SK-N-SH (cell line): ENCODE data around the gene RAI2. TPM values are rescaled to one million over a fixed set of nuclear protein-coding genes. Genes with fewer than 3 reads are reported as not detected.

ENCODE experiments used
- CTCF ChIA-PET: fragments of 300-600, 350-600 bp; formaldehyde crosslinking; extraction: SDS; loops from one replicate; lab custom pipeline; 2021; lab: Yijun Ruan, JAX
- POLR2A ChIA-PET: fragments of 350-600 bp; sonication (Branson Sonifier 250); formaldehyde crosslinking; extraction: SDS; loops from one replicate; lab custom pipeline; 2020; ENCODE audit warnings: antibody characterized with exemption, inconsistent platforms; lab: Yijun Ruan, JAX
- DNase-seq: peaks from one replicate; pipeline ENCODE4 v3.0.0; 2012
- H2AFZ ChIP-seq: fragments of 200-600 bp; sonication (generic); 2 replicates; pipeline ENCODE4 v1.8.1; 2016; ENCODE audit warnings: antibody characterized with exemption, mild to moderate bottlenecking, low read depth
- H3F3A ChIP-seq: fragments of 200-600 bp; sonication (generic); replicated peaks from 2 replicates; pipeline ENCODE3; 2016; ENCODE audit warnings: antibody characterized with exemption, mild to moderate bottlenecking; ENCODE audit not compliant: insufficient read depth
- H3K27ac ChIP-seq, 2 experiments: fragments of 200-500 bp in 1 of 2; fragments of 200-600 bp in 1 of 2; sonication (Bioruptor generic) in 1 of 2; sonication (generic), shearing (Covaris generic) in 1 of 2; 2 replicates each; pipeline versions ENCODE4 v1.5.1 to v1.6.1; 2014 to 2016; ENCODE audit warnings: low read depth in 2 of 2, inconsistent platforms in 1 of 2, low read length in 1 of 2, mild to moderate bottlenecking in 1 of 2, mixed read lengths in 1 of 2
- H3K27me3 ChIP-seq: fragments of 200-600 bp; sonication (generic), shearing (Covaris generic); 2 replicates; pipeline ENCODE4 v1.6.1; 2016; ENCODE audit warnings: mixed run types; ENCODE audit not compliant: insufficient read depth
- H3K36me3 ChIP-seq, 2 experiments: fragments of 200-500 bp in 1 of 2; fragments of 200-600 bp in 1 of 2; sonication (Bioruptor generic) in 1 of 2; sonication (generic) in 1 of 2; replicated peaks in 1 of 2; 2 replicates each; pipeline versions ENCODE3 to v1.5.1; 2014 to 2016; ENCODE audit warnings: low read length in 1 of 2, mild to moderate bottlenecking in 1 of 2; ENCODE audit not compliant: insufficient read depth in 2 of 2, control insufficient read depth in 1 of 2
- H3K4me1 ChIP-seq, 2 experiments: fragments of 200-500 bp in 1 of 2; fragments of 200-600 bp in 1 of 2; sonication (Bioruptor generic) in 1 of 2; sonication (generic), shearing (Covaris generic) in 1 of 2; 2 replicates each; pipeline versions ENCODE4 v1.5.1 to v1.6.1; 2014 to 2016; ENCODE audit warnings: low read depth in 1 of 2, low read length in 1 of 2, mixed run types in 1 of 2; ENCODE audit not compliant: insufficient read depth in 2 of 2, control insufficient read depth in 1 of 2
- H3K4me2 ChIP-seq: fragments of 200-600 bp; sonication (generic), shearing (Covaris generic); 2 replicates; pipeline ENCODE4 v1.6.1; 2017; ENCODE audit warnings: mixed run types
- H3K4me3 ChIP-seq, 2 experiments: fragments of 200-500 bp in 1 of 2; fragments of 200-600 bp in 1 of 2; sonication (Bioruptor generic) in 1 of 2; sonication (generic), shearing (Covaris generic) in 1 of 2; 2 replicates each; pipeline versions ENCODE4 v1.5.1 to v1.8.1; 2014 to 2016; ENCODE audit warnings: low read depth in 2 of 2, inconsistent platforms in 1 of 2, low read length in 1 of 2, mild to moderate bottlenecking in 1 of 2, mixed read lengths in 1 of 2, moderate library complexity in 1 of 2
- H3K79me2 ChIP-seq: fragments of 200-600 bp; sonication (generic); 2 replicates; pipeline ENCODE4 v1.8.1; 2017; ENCODE audit warnings: mild to moderate bottlenecking; ENCODE audit not compliant: insufficient read depth
- H3K9ac ChIP-seq: fragments of 200-600 bp; sonication (generic); 2 replicates; pipeline ENCODE4 v1.6.1; 2017; ENCODE audit warnings: mixed run types
- H3K9me2 ChIP-seq: fragments of 200-600 bp; sonication (generic); 2 replicates; pipeline ENCODE4 v1.6.1; 2017; ENCODE audit warnings: mixed run types
- H3K9me3 ChIP-seq: fragments of 200-600 bp; sonication (generic); 2 replicates; pipeline ENCODE4 v1.6.1; 2017; ENCODE audit warnings: mixed run types, mild to moderate bottlenecking, moderate library complexity
- H4K20me1 ChIP-seq: fragments of 200-600 bp; sonication (generic); 2 replicates; pipeline ENCODE4 v1.6.1; 2017; ENCODE audit warnings: mild to moderate bottlenecking, mixed run types; ENCODE audit not compliant: insufficient read depth
- CHD2 ChIP-seq: fragments of 150-350 bp; IDR thresholded peaks from 2 replicates; pipeline ENCODE4 v1.6.1; 2018; ENCODE audit warnings: low read length; ENCODE audit not compliant: partially characterized antibody
- ELF1 ChIP-seq: IDR thresholded peaks from 2 replicates; pipeline ENCODE4 v1.4.0; 2012
- GABPA ChIP-seq: IDR thresholded peaks from 2 replicates; pipeline ENCODE4 v1.4.0; 2012; ENCODE audit warnings: low read depth, mild to moderate bottlenecking
- IRF3 ChIP-seq: fragments of 150-350 bp; IDR thresholded peaks from 2 replicates; pipeline ENCODE4 v1.6.1; 2016; ENCODE audit warnings: mild to moderate bottlenecking, low read depth, low read length
- JUND ChIP-seq: IDR thresholded peaks from 2 replicates; pipeline ENCODE4 v1.4.0; 2012
- MEF2A ChIP-seq: IDR thresholded peaks from 2 replicates; pipeline ENCODE4 v1.4.0; 2012; ENCODE audit warnings: low read depth, borderline replicate concordance
- MXI1 ChIP-seq: IDR thresholded peaks from 2 replicates; pipeline ENCODE4 v1.6.1; 2012; ENCODE audit warnings: mild to moderate bottlenecking, low read depth, low read length, improper control_type of control experiment
- NFIC ChIP-seq: IDR thresholded peaks from 2 replicates; pipeline ENCODE4 v1.4.0; 2012; ENCODE audit warnings: borderline replicate concordance
- POLR2AphosphoS5 ChIP-seq: IDR thresholded peaks from 2 replicates; pipeline ENCODE4 v1.6.1; 2012; ENCODE audit warnings: low read depth, low read length
- RCOR1 ChIP-seq: fragments of 150-350 bp; IDR thresholded peaks from 2 replicates; pipeline ENCODE4 v1.6.1; 2017; ENCODE audit warnings: antibody characterized with exemption, low read length
- SIN3A ChIP-seq: IDR thresholded peaks from 2 replicates; pipeline ENCODE4 v1.6.1; 2012; ENCODE audit warnings: low read depth, mild to moderate bottlenecking, low read length, moderate library complexity, borderline replicate concordance
- TEAD4 ChIP-seq: IDR thresholded peaks from 2 replicates; pipeline ENCODE4 v1.4.0; 2012; ENCODE audit warnings: mild to moderate bottlenecking, borderline replicate concordance; ENCODE audit not compliant: insufficient read depth
- USF1 ChIP-seq: IDR thresholded peaks from 2 replicates; pipeline ENCODE4 v1.4.0; 2012; ENCODE audit warnings: low read depth, borderline replicate concordance
- YY1 ChIP-seq: IDR thresholded peaks from 2 replicates; pipeline ENCODE4 v1.4.0; 2012; ENCODE audit warnings: low read depth, mild to moderate bottlenecking
- WGBS: methylation state at CpG from one replicate; pipeline ENCODE4 v1.1.6; 2017; ENCODE audit warnings: low lambda C conversion rate; 5-methylcytosine and 5-hydroxymethylcytosine counted together
- polyA plus RNA-seq, 3 experiments: library from polyadenylated mRNA; depleted of rRNA; stranded (reverse); fragments of >200 nt; gene quantifications; 2 replicates each; pipeline ENCODE4 v1.2.3, GENCODE V29; 2012
- TF ChIP-seq, protein P1 (sequence below): IDR thresholded peaks from 2 replicates; pipeline ENCODE4 v1.4.0; 2012; ENCODE audit warnings: low read depth
- TF ChIP-seq, protein P2 (sequence below): fragments of 150-350 bp; IDR thresholded peaks from 2 replicates; pipeline ENCODE4 v1.6.1; 2017; ENCODE audit warnings: antibody characterized with exemption, low read length, low read depth, borderline replicate concordance

Gene RAI2
- 0.03 and 0.07 TPM in 2 replicates for polyA plus RNA-seq (2012; rRNA removed)
- 0.03 TPM in 1 of 2 replicates, not detected in the other for polyA plus RNA-seq (2012; cell fraction: cytosol; rRNA removed)
- not detected in 2 replicates for polyA plus RNA-seq (2012; cell fraction: nucleus; rRNA removed)

GRCh38 chrX:17860811-17861488 lies at the start of gene RAI2:
Gene RAI2 (minus strand): TSS chrX:17861298. CDS start chrX:17802010, 59,288 bp downstream.
- Histone ChIP-seq H3K27ac (no peak within 1 kb of the TSS), H3K36me3 (no peaks in the 10 kb centered on the region), H3K4me3 (peak within 1 kb of the TSS; percentile 42 to 43), H2AFZ (no peak within 1 kb of the TSS), H3K4me1 (peaks cover 0 to 3% of the 10 kb centered on the region in 2 experiments; a peak in 1 of 4 replicates), H3K9ac (no peak within 1 kb of the TSS), H3K9me2 (no peaks in the 10 kb centered on the region), H3K27me3 (peaks cover 29% of the 10 kb centered on the region), H3K9me3 (no peaks in the 10 kb centered on the region), H4K20me1 (no peaks in the 10 kb centered on the region), H3K4me2 (peak within 1 kb of the TSS; percentile 66; the same call in 1 of the 2 replicates), H3F3A (no peaks in the 10 kb centered on the region), H3K79me2 (no peaks in the 10 kb centered on the region)
- TF ChIP-seq USF1, result no peak
- no peak for TF ChIP-seq POLR2AphosphoS5
- TF ChIP-seq JUND, result no peak
- TF ChIP-seq RCOR1, result no peak
- TF ChIP-seq MXI1, result no peak
- TF ChIP-seq GABPA, result no peak
- TF ChIP-seq IRF3, result no peak
- no peak for TF ChIP-seq NFIC
- TF ChIP-seq, protein P1, sequence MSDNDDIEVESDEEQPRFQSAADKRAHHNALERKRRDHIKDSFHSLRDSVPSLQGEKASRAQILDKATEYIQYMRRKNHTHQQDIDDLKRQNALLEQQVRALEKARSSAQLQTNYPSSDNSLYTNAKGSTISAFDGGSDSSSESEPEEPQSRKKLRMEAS, result no peak
- TF ChIP-seq, protein P2, sequence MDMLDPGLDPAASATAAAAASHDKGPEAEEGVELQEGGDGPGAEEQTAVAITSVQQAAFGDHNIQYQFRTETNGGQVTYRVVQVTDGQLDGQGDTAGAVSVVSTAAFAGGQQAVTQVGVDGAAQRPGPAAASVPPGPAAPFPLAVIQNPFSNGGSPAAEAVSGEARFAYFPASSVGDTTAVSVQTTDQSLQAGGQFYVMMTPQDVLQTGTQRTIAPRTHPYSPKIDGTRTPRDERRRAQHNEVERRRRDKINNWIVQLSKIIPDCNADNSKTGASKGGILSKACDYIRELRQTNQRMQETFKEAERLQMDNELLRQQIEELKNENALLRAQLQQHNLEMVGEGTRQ, result no peak
- TF ChIP-seq SIN3A, result no peak
- TF ChIP-seq ELF1, result no peak
- no peak for TF ChIP-seq YY1
- no peak for TF ChIP-seq CHD2
- no peak for TF ChIP-seq TEAD4
- TF ChIP-seq MEF2A, result no peak
- ChIA-PET POLR2A (no interaction called here), CTCF (interaction anchor here (0.6 to 3.1 kb wide), 5 partner anchors 40 to 1239 kb away, joined by 3 to 8 read pairs (median 3); no protein-coding TSS in a partner anchor)
- WGBS, result 18% methylated on average over 24 of the region's 98 CpGs
- peak; percentile 75 for DNase-seq
